Stimulated activated CD4-positive, alpha-beta T cell treated with anti-CD3 and anti-CD28 coated beads, Interleukin-4, amount 100 ng/mL, for 24 hours (primary cell): ENCODE results near the gene AKAP6.
"Not testable (repeated sequence)": the region's sequence is repeated elsewhere in the genome, so short reads cannot be mapped to it uniquely, and the experiment has no call there.

Experiments
- DNase-seq: peaks from one replicate; pipeline ENCODE4 v3.0.0-alpha.2; 2020

The AKAP6 gene

DNA sequence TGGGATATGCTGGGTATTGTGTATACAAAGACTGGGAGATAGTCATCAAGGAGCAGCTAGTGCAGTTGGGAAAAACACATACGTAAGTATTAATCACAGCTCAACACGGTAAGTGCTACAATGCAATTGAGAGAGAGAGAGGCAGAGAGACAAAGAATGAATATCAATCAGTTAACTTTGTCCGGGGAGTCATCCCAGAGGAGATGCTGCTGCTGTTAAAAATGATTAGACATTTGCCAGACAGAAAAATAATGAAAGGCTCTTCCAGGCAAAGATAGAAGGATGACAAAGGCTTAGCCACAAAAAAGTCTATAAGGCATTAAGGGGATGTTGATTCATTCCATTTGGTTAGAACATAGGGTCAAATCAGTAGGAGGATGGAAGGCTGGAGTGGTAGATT, 45.1 kb downstream of the AKAP6 start:
- no peak for DNase-seq

- no peak for DNase-seq
Measured at GRCh38 chr14:32375663-32376062, 46.6 kb downstream of the AKAP6 start.

GRCh38 chr14:32377046-32377646, 48.0 kb downstream of the AKAP6 start:
- no peak for DNase-seq

- no peak for DNase-seq
Measured at GRCh38 chr14:32378284-32378683, 49.2 kb downstream of the AKAP6 start.

DNA sequence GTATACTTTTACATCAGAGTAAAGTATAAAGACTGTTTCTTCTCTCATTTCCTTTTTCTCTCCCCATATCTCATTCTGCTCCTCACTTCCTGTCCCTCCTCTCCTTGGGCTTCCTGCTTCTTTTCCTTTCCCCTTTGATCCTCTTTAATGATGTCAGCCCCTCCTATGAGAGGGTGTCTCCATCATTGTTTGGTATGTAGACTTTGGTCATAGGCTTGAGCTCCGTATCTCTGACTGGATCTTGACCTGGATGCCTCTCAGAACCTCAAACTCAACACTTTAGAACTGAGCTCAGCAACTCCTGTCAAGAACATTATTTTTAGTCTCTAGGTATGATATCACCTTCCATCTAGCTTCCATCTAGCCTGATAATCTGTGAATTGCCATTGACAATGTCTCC, 50.3 kb downstream of the AKAP6 start:
- DNase-seq: no peak

DNA sequence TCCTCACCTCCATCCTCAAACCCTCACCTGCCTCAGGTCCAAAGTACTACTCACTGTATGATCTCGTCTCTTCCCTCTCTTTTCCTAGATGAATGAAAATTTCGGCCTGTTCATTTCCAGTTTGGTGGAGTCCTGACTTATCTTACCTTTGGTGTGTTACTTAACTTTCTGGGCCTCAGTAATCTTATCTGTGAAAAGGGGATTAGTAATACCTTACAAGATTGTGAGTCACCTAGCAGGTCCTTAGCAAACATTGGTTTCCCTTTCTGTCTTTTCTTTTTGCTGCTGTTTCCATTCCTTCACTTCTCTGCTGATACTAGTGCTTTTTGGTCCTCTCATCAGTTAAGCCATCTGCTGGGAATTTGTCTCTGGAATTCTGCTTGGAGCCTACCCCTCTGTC, 52.8 kb downstream of the AKAP6 start:
- no peak for DNase-seq

DNA sequence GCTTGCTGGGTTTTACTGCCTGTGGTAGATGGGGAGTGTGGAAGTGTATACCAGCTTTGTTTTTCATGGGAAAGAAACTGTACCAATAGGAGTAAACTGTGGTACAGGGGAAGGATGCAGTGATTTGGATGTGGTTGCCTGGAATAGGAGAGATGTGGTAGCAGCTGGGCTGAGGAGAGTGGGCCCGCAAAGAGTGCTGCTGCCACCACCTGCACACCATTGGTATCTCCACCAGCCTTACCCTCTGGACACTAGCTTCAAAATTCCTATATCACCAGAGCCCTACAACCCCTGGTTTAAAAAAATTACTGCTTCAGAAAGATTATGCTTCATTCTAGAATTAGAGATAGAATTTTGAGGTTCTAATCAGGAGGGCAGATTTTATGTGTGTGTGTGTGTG, 53.6 kb downstream of the AKAP6 start:
- no peak for DNase-seq

DNA sequence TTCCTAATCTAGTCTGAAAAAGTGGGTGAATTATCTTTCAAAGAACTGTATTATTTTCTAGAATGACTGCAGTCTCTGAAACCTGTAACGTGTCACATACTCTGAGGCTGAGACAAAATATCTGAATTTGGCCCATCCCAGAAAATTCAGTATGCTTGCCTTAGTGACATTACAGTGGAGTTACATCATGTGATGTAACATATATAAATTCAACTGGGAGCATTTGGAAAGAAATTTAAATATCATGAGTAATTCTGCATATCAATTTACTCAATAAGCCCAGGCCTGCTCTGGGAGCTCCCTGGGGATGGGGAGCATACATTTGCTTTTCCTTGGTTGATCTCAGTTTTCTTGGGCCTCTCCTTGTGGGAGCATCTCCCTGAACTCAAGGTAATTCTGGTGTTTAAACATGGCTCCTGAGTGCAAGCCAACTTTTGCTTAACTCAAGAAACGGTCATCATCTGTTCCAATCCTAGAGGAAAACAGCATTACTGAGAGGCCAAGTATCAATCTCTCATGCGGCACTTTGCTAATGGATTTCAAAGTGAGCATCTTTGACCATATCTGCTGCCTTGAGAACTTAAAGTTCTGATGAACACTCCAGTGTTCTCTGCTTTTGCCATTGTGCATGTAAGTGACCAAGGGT, 54.4 kb downstream of the AKAP6 start:
- DNase-seq: no peak

DNA sequence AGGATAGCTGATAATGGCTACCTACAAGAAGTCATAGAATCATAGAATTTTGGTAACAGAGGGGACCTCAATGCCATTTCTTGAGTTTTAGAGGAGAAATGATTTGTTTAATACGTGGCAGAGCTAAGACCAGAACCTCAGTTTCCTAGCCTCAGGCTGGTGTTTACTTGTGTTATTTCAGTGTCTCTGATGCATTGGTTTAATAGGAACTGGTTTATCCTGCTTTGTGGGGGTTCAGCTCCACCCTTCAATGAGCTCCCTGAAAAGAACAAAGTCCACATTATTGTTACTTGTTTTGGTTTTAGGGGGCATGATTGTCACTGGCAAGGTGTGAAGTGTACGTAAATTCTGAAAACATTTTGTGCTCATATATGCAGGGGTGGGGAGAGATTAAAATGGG, 55.4 kb downstream of the AKAP6 start:
- no peak for DNase-seq

GRCh38 chr14:32387295-32387694, 58.2 kb downstream of the AKAP6 start:
- DNase-seq: not testable (repeated sequence)

- no peak for DNase-seq
Measured at GRCh38 chr14:32393119-32393518, 64.0 kb downstream of the AKAP6 start.

DNA sequence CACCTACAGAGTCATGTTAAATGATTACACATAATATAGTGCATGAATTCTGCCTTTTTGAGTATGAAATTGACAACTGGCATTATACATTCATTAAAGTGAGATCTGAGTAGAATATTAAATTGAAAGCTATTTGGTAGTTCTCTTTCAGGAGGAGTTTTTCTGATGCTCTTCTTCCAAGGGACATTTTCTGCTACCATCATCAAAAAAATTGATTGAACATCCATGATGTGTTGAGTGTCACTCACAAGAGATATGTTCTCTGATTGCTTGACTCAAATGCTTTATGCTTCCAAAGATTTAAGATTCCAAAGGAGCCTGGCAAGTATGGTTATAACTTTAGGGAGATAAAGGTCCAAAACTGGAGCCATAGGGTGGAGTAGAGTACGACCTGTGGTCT, 64.9 kb downstream of the AKAP6 start:
- no peak for DNase-seq

GRCh38 chr14:32396885-32397284, 67.8 kb downstream of the AKAP6 start:
- no peak for DNase-seq

GRCh38 chr14:32397861-32398640, 69.0 kb downstream of the AKAP6 start:
- DNase-seq: no peak

DNA sequence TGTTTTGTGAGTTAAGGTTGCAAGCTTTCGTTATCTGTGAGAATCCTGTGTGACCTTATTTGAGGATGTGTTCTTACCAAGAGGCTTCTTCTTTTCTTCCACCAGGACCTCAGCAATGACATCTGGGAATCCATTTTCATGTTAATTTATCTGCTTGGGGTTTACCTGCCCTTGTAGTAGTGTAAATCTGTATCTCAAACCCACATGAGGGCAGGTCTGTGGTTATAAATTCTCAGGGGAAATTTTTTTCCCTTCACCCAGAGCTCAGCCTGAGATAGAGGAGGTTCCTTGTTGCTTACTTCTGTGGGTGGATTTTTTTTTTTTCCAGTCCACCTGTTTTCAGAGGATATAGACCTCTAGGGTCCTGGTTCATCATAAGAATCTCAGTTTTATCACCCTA, 70.8 kb downstream of the AKAP6 start:
- DNase-seq: no peak

DNA sequence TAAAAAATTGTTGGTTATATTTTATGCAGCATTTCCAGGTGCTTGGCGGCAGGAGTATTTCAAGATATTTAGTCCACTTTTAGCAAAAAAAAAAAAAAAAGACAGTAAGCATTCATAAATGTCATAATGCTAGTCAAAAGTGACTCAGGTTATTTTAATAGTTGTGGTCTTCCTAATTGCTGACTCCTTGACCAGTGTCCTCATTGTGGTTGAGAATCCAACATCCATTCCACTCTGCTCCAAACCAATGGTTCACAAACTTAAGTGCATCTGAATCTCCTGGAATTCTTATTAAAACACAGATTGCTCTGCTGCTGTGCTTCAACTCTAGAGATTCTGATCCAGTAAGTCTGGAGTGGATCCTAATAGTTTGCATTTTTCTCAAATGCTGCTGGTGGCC, 71.4 kb downstream of the AKAP6 start:
- no peak for DNase-seq

DNA sequence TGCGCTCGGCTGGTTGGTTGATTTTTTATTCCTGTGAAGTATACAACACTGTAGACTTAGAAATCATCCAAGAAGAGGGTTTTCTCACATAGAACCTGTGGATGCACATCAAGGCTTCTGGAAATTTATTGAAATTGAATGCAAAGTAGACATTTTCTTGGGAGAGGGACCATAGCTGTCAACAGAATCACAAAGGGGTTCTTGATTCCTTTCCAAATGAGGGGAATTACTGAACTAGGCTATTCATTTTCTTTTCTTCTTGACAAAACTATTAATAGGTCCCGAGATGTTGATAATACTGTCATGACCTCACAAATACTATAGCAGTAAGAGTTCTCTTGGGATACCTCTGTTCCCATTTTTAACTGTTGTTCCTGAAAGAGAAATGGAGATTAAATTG, 73.9 kb downstream of the AKAP6 start:
- no peak for DNase-seq

- DNase-seq: no peak
Measured at GRCh38 chr14:32403688-32404087, 74.6 kb downstream of the AKAP6 start.

GRCh38 chr14:32404784-32405573, 75.9 kb downstream of the AKAP6 start:
- DNase-seq: no peak

GRCh38 chr14:32405856-32406255, 76.8 kb downstream of the AKAP6 start:
- no peak for DNase-seq

DNA sequence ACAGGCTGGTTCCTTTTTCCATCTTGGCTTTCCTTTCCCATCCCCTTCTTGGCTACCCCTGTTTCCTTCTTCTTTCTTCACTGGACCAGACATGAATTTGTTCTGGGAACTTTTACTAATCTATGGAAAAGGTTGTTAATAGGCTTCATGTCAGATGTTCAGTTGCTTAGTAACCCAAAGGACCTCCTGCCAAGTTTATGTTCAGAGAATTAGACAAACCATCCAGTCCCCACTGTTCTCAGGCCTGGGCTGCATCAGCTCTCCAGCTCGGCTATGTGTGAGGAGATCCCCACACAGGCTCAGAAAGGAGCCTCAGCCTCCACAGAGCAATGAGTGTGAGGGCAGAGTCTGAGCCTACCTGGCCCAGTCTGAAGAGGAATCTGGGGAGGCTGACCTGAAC, 78.0 kb downstream of the AKAP6 start:
- no peak for DNase-seq

GRCh38 chr14:32408018-32408417, 78.9 kb downstream of the AKAP6 start:
- DNase-seq: no peak

DNA sequence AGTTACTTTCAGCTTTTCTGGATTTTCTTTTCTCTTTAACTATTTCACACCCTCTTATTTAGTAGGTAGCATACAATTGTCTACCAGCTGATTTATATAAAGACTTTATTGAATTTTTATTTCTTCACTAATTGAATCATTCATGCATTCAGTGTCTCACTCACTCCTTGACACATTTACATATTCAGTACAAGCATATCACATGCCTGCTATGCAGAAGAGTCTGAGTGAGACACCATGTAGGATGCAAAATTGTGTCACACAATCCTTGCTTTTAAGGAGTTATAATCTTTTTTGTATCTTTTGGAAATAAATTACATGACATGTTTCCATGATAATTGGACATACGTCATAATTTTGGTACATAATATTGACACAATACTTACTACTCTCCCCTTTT, 83.0 kb downstream of the AKAP6 start:
- no peak for DNase-seq

- DNase-seq: no peak
Measured at GRCh38 chr14:32412532-32412931, 83.4 kb downstream of the AKAP6 start.
